NCI-H345 (cell line): ENCODE data around the gene PSMC3.

Source experiments
- DNase-seq: peaks from one replicate; lab custom pipeline; 2025; lab: John Stamatoyannopoulos, UW

PSMC3 gene

GRCh38 chr11:47426062-47426956, at the start of gene PSMC3:
Gene PSMC3, minus strand, starts transcription at chr11:47426439. Its CDS starts 160 bp downstream, at chr11:47426279.
- DNase-seq: peak; percentile 99

GRCh38 chr11:47470671-47471070, 44.4 kb upstream of the PSMC3 start:
- DNase-seq: no peak

GRCh38 chr11:47469361-47470179, 43.3 kb upstream of the PSMC3 start:
- peak; percentile 1 for DNase-seq

- peak; percentile 32 for DNase-seq
Observed at GRCh38 chr11:47468598-47469214, 42.5 kb upstream of the PSMC3 start.

GRCh38 chr11:47467357-47467756, 41.1 kb upstream of the PSMC3 start:
- peak; percentile 91 for DNase-seq

GRCh38 chr11:47466701-47467250, 40.5 kb upstream of the PSMC3 start:
- DNase-seq: peak; percentile 84

- DNase-seq: no peak
Observed at GRCh38 chr11:47466201-47466600, 40.0 kb upstream of the PSMC3 start.

GRCh38 chr11:47464483-47464882, 38.2 kb upstream of the PSMC3 start:
- peak; percentile 84 for DNase-seq

- DNase-seq: no peak
Observed at GRCh38 chr11:47461876-47462275, 35.6 kb upstream of the PSMC3 start.

- no peak for DNase-seq
Observed at GRCh38 chr11:47460571-47461235, 34.5 kb upstream of the PSMC3 start.

- DNase-seq: peak; percentile 73
Observed at GRCh38 chr11:47454258-47454671, 28.0 kb upstream of the PSMC3 start.

- DNase-seq: no peak
Observed at GRCh38 chr11:47453365-47453764, 27.1 kb upstream of the PSMC3 start.

- no peak for DNase-seq
Observed at GRCh38 chr11:47451990-47452389, 25.8 kb upstream of the PSMC3 start.

- DNase-seq: no peak
Observed at GRCh38 chr11:47451436-47451835, 25.2 kb upstream of the PSMC3 start.

- DNase-seq: no peak
Observed at GRCh38 chr11:47449541-47449940, 23.3 kb upstream of the PSMC3 start.

GRCh38 chr11:47448566-47449427, 22.6 kb upstream of the PSMC3 start, which contains the start of gene RAPSN:
Gene RAPSN, minus strand, starts transcription at chr11:47449136. Its CDS starts 172 bp downstream, at chr11:47448964.
- DNase-seq: no peak

GRCh38 chr11:47447906-47448305, 21.7 kb upstream of the PSMC3 start:
- DNase-seq: no peak

- no peak for DNase-seq
Observed at GRCh38 chr11:47446833-47447232, 20.6 kb upstream of the PSMC3 start.

- DNase-seq: no peak
Observed at GRCh38 chr11:47445840-47446239, 19.6 kb upstream of the PSMC3 start.

- no peak for DNase-seq
Observed at GRCh38 chr11:47443817-47444216, 17.6 kb upstream of the PSMC3 start.
